K562 (cell line): ENCODE results near the gene MMP15. TPM values are rescaled to one million over a fixed set of nuclear protein-coding genes. Genes with fewer than 3 reads are reported as not detected.

ENCODE experiments used
- ATAC-seq: fragments of 200-7000 bp; cut with Tn5 transposase; 3 replicates; pipeline ENCODE4 v1.9.1; 2020; ENCODE audit warnings: moderate library complexity
- BruUV-seq: library from RNA; stranded (reverse); fragments of 400-500 nt; replicated peaks from 2 replicates; lab custom pipeline; 2021; lab: Mats Ljungman, UMichigan
- CTCF ChIA-PET: fragments of 300-600 bp; formaldehyde crosslinking; extraction: SDS; loops from one replicate; lab custom pipeline; 2021; ENCODE audit warnings: low intra/inter-chr PET ratio; lab: Yijun Ruan, JAX
- POLR2A ChIA-PET: fragments of 300-600, 350-650 bp; sonication (Branson Sonifier 250); formaldehyde crosslinking; extraction: SDS; loops from one replicate; lab custom pipeline; 2021; ENCODE audit warnings: antibody characterized with exemption, inconsistent platforms; lab: Yijun Ruan, JAX
- DNase-seq, 4 experiments: peaks; one replicate each; pipeline versions ENCODE4 v3.0.0 to v3.0.0-alpha.2; 2011 to 2018; ENCODE audit warnings: low spot score in 3 of 4, mixed read lengths in 3 of 4; ENCODE audit errors: extremely low read depth in 1 of 4
- FAIRE-seq: peaks from 2 replicates; lab custom pipeline; 2011; peaks lifted over from hg19 to GRCh38; lab: Jason Lieb, UNC
- H2AFZ ChIP-seq: 2 replicates; pipeline ENCODE4 v1.6.0; 2011; ENCODE audit warnings: low read depth, low read length, control low read depth, inconsistent platforms
- H3K27ac ChIP-seq: fragments of 200-600 bp; 3 replicates; pipeline ENCODE4 v1.8.0; 2011; ENCODE audit warnings: low read depth, mild to moderate bottlenecking, control low read depth, inconsistent platforms, low read length, moderate library complexity, mixed read lengths; ENCODE audit errors: extremely low read depth
- H3K27me3 ChIP-seq, 2 experiments: fragments of 300-600 bp in 1 of 2; 2 replicates in 1 of 2; 3 replicates in 1 of 2; pipeline versions ENCODE4 v1.6.0 to v1.8.0; 2011; ENCODE audit warnings: inconsistent platforms in 2 of 2, low read length in 2 of 2, mild to moderate bottlenecking in 1 of 2, mixed read lengths in 1 of 2, moderate library complexity in 1 of 2; ENCODE audit not compliant: control insufficient read depth in 2 of 2, insufficient read depth in 2 of 2
- H3K36me3 ChIP-seq: fragments of 300-600 bp; 3 replicates; pipeline ENCODE4 v1.8.0; 2011; ENCODE audit warnings: mild to moderate bottlenecking, low read length, inconsistent platforms; ENCODE audit not compliant: control insufficient read depth, insufficient read depth
- H3K4me1 ChIP-seq, 2 experiments: fragments of 200-600 bp in 1 of 2; replicated peaks in 1 of 2; 2 replicates in 1 of 2; 3 replicates in 1 of 2; pipeline versions ENCODE4 v1.5.1 to v1.8.0; 2011; ENCODE audit warnings: inconsistent platforms in 2 of 2, low read length in 2 of 2, mild to moderate bottlenecking in 1 of 2, mixed read lengths in 1 of 2, moderate library complexity in 1 of 2; ENCODE audit not compliant: control insufficient read depth in 2 of 2, insufficient read depth in 2 of 2
- H3K4me2 ChIP-seq: 2 replicates; pipeline ENCODE4 v1.6.1; 2011; ENCODE audit warnings: low read length, control low read depth, inconsistent platforms, mixed read lengths; ENCODE audit not compliant: insufficient read depth
- H3K4me3 ChIP-seq: fragments of 200-600 bp; sonication (generic), shearing (Covaris generic); 2 replicates; pipeline ENCODE4 v1.5.1; 2016; ENCODE audit warnings: control low read depth, inconsistent platforms
- H3K79me2 ChIP-seq: fragments of 200-600 bp; 3 replicates; pipeline ENCODE4 v1.8.0; 2011; ENCODE audit warnings: low read length, inconsistent platforms; ENCODE audit not compliant: control insufficient read depth, insufficient read depth
- H3K9ac ChIP-seq, 2 experiments: 2 replicates each; pipeline versions ENCODE4 v1.6.0 to v1.6.1; 2011; ENCODE audit warnings: low read depth in 2 of 2, low read length in 2 of 2, control low read depth in 1 of 2, inconsistent platforms in 1 of 2, mild to moderate bottlenecking in 1 of 2, mixed read lengths in 1 of 2; ENCODE audit not compliant: insufficient read depth in 1 of 2
- H3K9me1 ChIP-seq: one replicate; pipeline ENCODE4 v1.6.0; 2011; ENCODE audit warnings: inconsistent platforms, mild to moderate bottlenecking, low read length, moderate library complexity; ENCODE audit not compliant: control insufficient read depth, insufficient read depth
- H3K9me3 ChIP-seq: replicated peaks from 2 replicates; pipeline ENCODE4 v1.5.1; 2011; ENCODE audit warnings: low read depth, low read length, inconsistent platforms; ENCODE audit not compliant: control insufficient read depth, insufficient read depth
- H4K20me1 ChIP-seq: replicated peaks from 2 replicates; pipeline ENCODE4 v1.6.1; 2011; ENCODE audit warnings: low read length, inconsistent platforms, mixed read lengths; ENCODE audit not compliant: control insufficient read depth, insufficient read depth
- ATF7 ChIP-seq: fragments of 450-650 bp; IDR thresholded peaks from 2 replicates; pipeline ENCODE4 v1.7.1; 2014; ENCODE audit warnings: mild to moderate bottlenecking, moderate library complexity
- ELF1 ChIP-seq: fragments of 200-800 bp; sonication (Bioruptor generic); IDR thresholded peaks from 2 replicates; pipeline ENCODE4 v1.6.1; 2016; ENCODE audit warnings: missing genetic modification characterization, missing compliant biosample characterization
- FOXP1 ChIP-seq: sonication (generic); formaldehyde crosslinking; IDR thresholded peaks from 2 replicates; pipeline ENCODE4 v1.8.0; 2022; ENCODE audit warnings: mild to moderate bottlenecking, missing genetic modification reagents
- GABPB1 ChIP-seq: sonication (generic); formaldehyde crosslinking; IDR thresholded peaks from 2 replicates; pipeline ENCODE4 v1.8.0; 2022; ENCODE audit warnings: mild to moderate bottlenecking, missing genetic modification reagents
- MEIS2 ChIP-seq: fragments of 450-650 bp; IDR thresholded peaks from 2 replicates; pipeline ENCODE4 v1.6.1; 2014; ENCODE audit warnings: mild to moderate bottlenecking; ENCODE audit not compliant: partially characterized antibody
- NONO ChIP-seq, 2 experiments: fragments of 200-400 bp in 1 of 2; fragments of 450-650 bp in 1 of 2; formaldehyde crosslinking in 1 of 2; IDR thresholded peaks; 2 replicates each; pipeline ENCODE4 v1.6.1; 2017; ENCODE audit warnings: low read depth in 2 of 2, mild to moderate bottlenecking in 2 of 2, moderate library complexity in 2 of 2, low read length in 1 of 2
- PRMT5 ChIP-seq: sonication (generic); formaldehyde crosslinking; IDR thresholded peaks from 2 replicates; pipeline ENCODE4 v1.5.0; 2020; ENCODE audit warnings: missing genetic modification reagents
- SIN3B ChIP-seq: fragments of 450-650 bp; IDR thresholded peaks from 2 replicates; pipeline ENCODE4 v1.6.1; 2017; ENCODE audit warnings: low read depth, mild to moderate bottlenecking, moderate library complexity
- TARDBP ChIP-seq: fragments of 450-650 bp; IDR thresholded peaks from 2 replicates; pipeline ENCODE4 v1.6.1; 2016
- TCF7L2 ChIP-seq: fragments of 150-350 bp; IDR thresholded peaks from 2 replicates; pipeline ENCODE4 v1.6.1; 2016; ENCODE audit warnings: low read depth, mild to moderate bottlenecking, low read length, moderate library complexity
- ZNF263 ChIP-seq: sonication (generic); formaldehyde crosslinking; IDR thresholded peaks from 2 replicates; pipeline ENCODE4 v1.8.0; 2022; ENCODE audit warnings: mild to moderate bottlenecking, missing genetic modification reagents, borderline replicate concordance
- ZNF384 ChIP-seq: IDR thresholded peaks from 2 replicates; pipeline ENCODE4 v1.6.1; 2012; ENCODE audit warnings: low read depth, low read length, improper control_type of control experiment
- ZNF79 ChIP-seq: fragments of 250-450 bp; sonication (Bioruptor Pico); IDR thresholded peaks from 2 replicates; pipeline ENCODE4 v1.4.0; 2020; ENCODE audit warnings: low read depth, mild to moderate bottlenecking, moderate library complexity
- ZSCAN29 ChIP-seq: fragments of 450-650 bp; IDR thresholded peaks from 2 replicates; pipeline ENCODE4 v1.6.1; 2017
- WGBS: fragments of 100-300 bp; shearing (Covaris generic); methylation state at CpG from one replicate; pipeline ENCODE4 v1.1.6; 2016; ENCODE audit warnings: low coverage, mixed read lengths; ENCODE audit not compliant: insufficient coverage; ENCODE audit errors: missing lambda C conversion rate; 5-methylcytosine and 5-hydroxymethylcytosine counted together
- in situ Hi-C: fragments of 300-500 bp; cut with MboI; formaldehyde crosslinking; loops from 4 replicates; pipeline ENCODE4 v1.15.0; 2018; ENCODE audit warnings: inconsistent platforms, mixed read lengths
- intact Hi-C: fragments of 100-400 bp; cut with micrococcal nuclease; formaldehyde crosslinking; loops from 2 replicates; pipeline ENCODE4 v1.14.2; 2022
- polyA plus RNA-seq, 8 experiments: library from polyadenylated mRNA; depleted of rRNA in 4 of 8; stranded (reverse) in 5 of 8; unstranded in 3 of 8; fragments of >200 nt; fragmentation: Nextera tagmentation in 2 of 8; fragmentation: Illumina TruSeq in 1 of 8; extraction: Ambion mirVana in 2 of 8; extraction: Trizol in 1 of 8; gene quantifications; 2 replicates each; pipeline versions ENCODE4 v1.2.1 to v1.2.3, GENCODE V29; 2011 to 2014; ENCODE audit warnings: inconsistent platforms in 1 of 8, missing spikeins in 1 of 8
- total RNA-seq, 7 experiments: library from RNA; depleted of rRNA in 6 of 7; stranded (reverse); fragments of >200 nt in 6 of 7; fragmentation: Illumina TruSeq in 2 of 7; extraction: Trizol in 2 of 7; gene quantifications; 2 replicates each; pipeline versions ENCODE4 v1.2.1 to v1.2.3, GENCODE V29; 2011 to 2021; ENCODE audit warnings: low replicate concordance in 1 of 7
- TF ChIP-seq, protein P1 (sequence below): IDR thresholded peaks from 2 replicates; pipeline ENCODE4 v1.6.1; 2012; ENCODE audit warnings: low read depth, low read length, improper control_type of control experiment, borderline replicate concordance
- TF ChIP-seq, protein P2 (sequence below), 2 experiments: fragments of 450-650 bp in 1 of 2; IDR thresholded peaks; 2 replicates each; pipeline ENCODE4 v1.6.1; 2011 to 2017; ENCODE audit warnings: low read depth in 2 of 2, antibody characterized with exemption in 1 of 2, borderline replicate concordance in 1 of 2, low read length in 1 of 2, mild to moderate bottlenecking in 1 of 2, mixed read lengths in 1 of 2; ENCODE audit not compliant: control insufficient read depth in 1 of 2
- TF ChIP-seq, protein P3 (sequence below): fragments of 450-650 bp; IDR thresholded peaks from 2 replicates; pipeline ENCODE4 v1.6.1; 2016; ENCODE audit warnings: antibody characterized with exemption

The MMP15 gene
- total and polyA plus RNA-seq, 9 of the 15 experiments (the other 6 are each of a cell fraction or from before 2014, with no cell fraction given): 0.01 to 20.4 (median 5.5) TPM

DNA sequence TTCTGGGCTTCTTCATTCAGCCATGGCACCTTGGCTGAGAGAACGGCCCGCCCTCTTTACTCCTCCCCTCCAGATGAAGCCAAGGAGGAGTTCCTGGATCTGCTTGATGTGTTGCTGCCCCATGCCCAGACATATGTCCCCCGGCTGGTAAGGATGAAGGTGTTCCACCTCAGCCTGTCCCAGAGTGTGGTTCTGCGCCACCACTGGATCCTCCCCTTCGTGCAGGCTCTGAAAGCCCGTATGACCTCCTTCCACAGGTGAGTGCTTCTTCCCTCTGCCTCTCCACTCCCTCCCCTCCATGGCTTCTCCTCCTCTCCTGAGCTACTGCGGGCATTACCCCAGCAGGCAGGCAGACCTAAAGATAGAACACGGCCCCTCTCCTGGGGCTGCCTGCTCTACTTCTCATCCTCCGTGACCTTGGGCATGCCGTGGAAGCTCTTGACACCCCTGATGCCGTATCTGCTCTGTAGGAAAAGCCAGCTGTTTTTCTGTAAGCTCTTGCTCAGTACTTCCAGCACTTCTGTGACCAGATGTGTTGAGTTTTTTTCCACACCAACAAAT is 15.6 kb upstream of the MMP15 start:
- 87% methylated on average over 8 of the region's 11 CpGs for WGBS
- Histone ChIP-seq H2AFZ (no peak overlapping the region), H3K36me3 (peaks cover 65% of the 10 kb centered on the region; the same call in 2 of the 3 replicates), H3K9me1 (no peaks in the 10 kb centered on the region), H3K27ac (no peak overlapping the region), H3K4me2 (no peak overlapping the region), H3K9me3 (peaks cover 3% of the 10 kb centered on the region; the same call in 1 of the 2 replicates), H3K4me1 (no peaks in the 10 kb centered on the region), H4K20me1 (no peaks in the 10 kb centered on the region), H3K4me3 (no peak overlapping the region), H3K9ac (no peak overlapping the region), H3K27me3 (no peaks in the 10 kb centered on the region), H3K79me2 (no peaks in the 10 kb centered on the region; the same call in 2 of the 3 replicates)
- TF ChIP-seq MEIS2 (no peak), PRMT5 (CRISPR knock-in tag) (no peak), ELF1 (tag) (no peak), TARDBP (no peak), ZNF263 (no peak), ZNF79 (CRISPR knock-in tag) (no peak), NONO (IDR thresholded peaks at IDR 0.05; ENCODE audit: low read depth in 2 of 2, low read length in 1 of 2) (no peak), SIN3B (no peak), ZSCAN29 (no peak), FOXP1 (CRISPR knock-in tag) (no peak), ATF7 (no peak), TCF7L2 (no peak), ZNF384 (no peak), GABPB1 (no peak)
- TF ChIP-seq, protein P1, sequence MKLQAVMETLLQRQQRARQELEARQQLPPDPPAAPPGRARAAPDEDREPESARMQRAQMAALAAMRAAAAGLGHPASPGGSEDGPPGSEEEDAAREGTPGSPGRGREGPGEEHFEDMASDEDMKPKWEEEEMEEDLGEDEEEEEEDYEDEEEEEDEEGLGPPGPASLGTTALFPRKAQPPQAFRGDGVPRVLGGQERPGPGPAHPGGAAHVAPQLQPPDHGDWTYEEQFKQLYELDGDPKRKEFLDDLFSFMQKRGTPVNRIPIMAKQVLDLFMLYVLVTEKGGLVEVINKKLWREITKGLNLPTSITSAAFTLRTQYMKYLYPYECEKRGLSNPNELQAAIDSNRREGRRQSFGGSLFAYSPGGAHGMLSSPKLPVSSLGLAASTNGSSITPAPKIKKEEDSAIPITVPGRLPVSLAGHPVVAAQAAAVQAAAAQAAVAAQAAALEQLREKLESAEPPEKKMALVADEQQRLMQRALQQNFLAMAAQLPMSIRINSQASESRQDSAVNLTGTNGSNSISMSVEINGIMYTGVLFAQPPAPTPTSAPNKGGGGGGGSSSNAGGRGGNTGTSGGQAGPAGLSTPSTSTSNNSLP: no peak
- TF ChIP-seq, protein P2, sequence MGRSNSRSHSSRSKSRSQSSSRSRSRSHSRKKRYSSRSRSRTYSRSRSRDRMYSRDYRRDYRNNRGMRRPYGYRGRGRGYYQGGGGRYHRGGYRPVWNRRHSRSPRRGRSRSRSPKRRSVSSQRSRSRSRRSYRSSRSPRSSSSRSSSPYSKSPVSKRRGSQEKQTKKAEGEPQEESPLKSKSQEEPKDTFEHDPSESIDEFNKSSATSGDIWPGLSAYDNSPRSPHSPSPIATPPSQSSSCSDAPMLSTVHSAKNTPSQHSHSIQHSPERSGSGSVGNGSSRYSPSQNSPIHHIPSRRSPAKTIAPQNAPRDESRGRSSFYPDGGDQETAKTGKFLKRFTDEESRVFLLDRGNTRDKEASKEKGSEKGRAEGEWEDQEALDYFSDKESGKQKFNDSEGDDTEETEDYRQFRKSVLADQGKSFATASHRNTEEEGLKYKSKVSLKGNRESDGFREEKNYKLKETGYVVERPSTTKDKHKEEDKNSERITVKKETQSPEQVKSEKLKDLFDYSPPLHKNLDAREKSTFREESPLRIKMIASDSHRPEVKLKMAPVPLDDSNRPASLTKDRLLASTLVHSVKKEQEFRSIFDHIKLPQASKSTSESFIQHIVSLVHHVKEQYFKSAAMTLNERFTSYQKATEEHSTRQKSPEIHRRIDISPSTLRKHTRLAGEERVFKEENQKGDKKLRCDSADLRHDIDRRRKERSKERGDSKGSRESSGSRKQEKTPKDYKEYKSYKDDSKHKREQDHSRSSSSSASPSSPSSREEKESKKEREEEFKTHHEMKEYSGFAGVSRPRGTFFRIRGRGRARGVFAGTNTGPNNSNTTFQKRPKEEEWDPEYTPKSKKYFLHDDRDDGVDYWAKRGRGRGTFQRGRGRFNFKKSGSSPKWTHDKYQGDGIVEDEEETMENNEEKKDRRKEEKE (IDR thresholded peaks at IDR 0.05; ENCODE audit: borderline replicate concordance in 1 of 2, control insufficient read depth in 1 of 2, low read depth in 2 of 2, low read length in 1 of 2): no peak
- TF ChIP-seq, protein P3, sequence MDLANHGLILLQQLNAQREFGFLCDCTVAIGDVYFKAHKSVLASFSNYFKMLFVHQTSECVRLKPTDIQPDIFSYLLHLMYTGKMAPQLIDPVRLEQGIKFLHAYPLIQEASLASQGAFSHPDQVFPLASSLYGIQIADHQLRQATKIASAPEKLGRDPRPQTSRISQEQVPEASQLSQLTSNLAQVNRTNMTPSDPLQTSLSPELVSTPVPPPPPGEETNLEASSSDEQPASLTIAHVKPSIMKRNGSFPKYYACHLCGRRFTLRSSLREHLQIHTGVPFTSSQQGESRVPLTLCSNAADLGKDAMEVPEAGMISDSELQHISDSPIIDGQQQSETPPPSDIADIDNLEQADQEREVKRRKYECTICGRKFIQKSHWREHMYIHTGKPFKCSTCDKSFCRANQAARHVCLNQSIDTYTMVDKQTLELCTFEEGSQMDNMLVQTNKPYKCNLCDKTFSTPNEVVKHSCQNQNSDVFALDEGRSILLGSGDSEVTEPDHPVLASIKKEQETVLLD: no peak
- DNase-seq: no peak
- in situ Hi-C loops (loop anchor here (10.0 kb wide), 3 partner anchors 115 to 285 kb away; partner anchors contain the start of genes CFAP20 and PRSS54), intact Hi-C loops (loop anchor here (10.0 kb wide), 2 partner anchors 275 to 435 kb away; partner anchors contain the start of gene KATNB1)
- ChIA-PET POLR2A (interaction anchor here (0.9 to 1.4 kb wide), 2 partner anchors 13 to 105 kb away, joined by 3 to 4 read pairs; no protein-coding TSS in a partner anchor), CTCF (no interaction called here)
- ATAC-seq: no peak
- no TSS peak for BruUV-seq
- no peak for FAIRE-seq
